Liver (tissue), 9 donors: ENCODE measurements around the gene NFU1. TPM values are rescaled to one million over a fixed set of nuclear protein-coding genes. Genes with fewer than 3 reads are reported as not detected.

Source experiments
- DNase-seq: peaks from one replicate; pipeline ENCODE4 v3.0.0-alpha.2; 2017; ENCODE audit warnings: low spot score
- H3K27ac ChIP-seq, 2 donors: one replicate each; pipeline ENCODE4 v1.7.0; 2013; ENCODE audit warnings: inconsistent platforms in 2 of 2, low read length in 2 of 2, control low read depth in 1 of 2, low read depth in 1 of 2, mild to moderate bottlenecking in 1 of 2
- H3K27me3 ChIP-seq, 4 donors: one replicate each; pipeline versions ENCODE4 v1.6.1 to v1.7.0; 2013; ENCODE audit warnings: low read length in 3 of 4, inconsistent platforms in 1 of 4, mild to moderate bottlenecking in 1 of 4, moderate library complexity in 1 of 4; ENCODE audit not compliant: control insufficient read depth in 4 of 4, insufficient read depth in 4 of 4
- H3K36me3 ChIP-seq, 4 donors: one replicate each; pipeline versions ENCODE4 v1.6.1 to v1.7.0; 2013; ENCODE audit warnings: low read length in 3 of 4, mild to moderate bottlenecking in 3 of 4, low read depth in 1 of 4, moderate library complexity in 1 of 4; ENCODE audit not compliant: control insufficient read depth in 4 of 4, insufficient read depth in 3 of 4
- H3K4me1 ChIP-seq, 4 donors: one replicate each; pipeline versions ENCODE4 v1.6.1 to v1.7.0; 2013; ENCODE audit warnings: low read length in 3 of 4, mild to moderate bottlenecking in 3 of 4, moderate library complexity in 1 of 4; ENCODE audit not compliant: control insufficient read depth in 4 of 4, insufficient read depth in 4 of 4
- H3K4me3 ChIP-seq, 3 donors: one replicate each; pipeline versions ENCODE4 v1.6.1 to v1.7.0; 2013; ENCODE audit warnings: low read length in 3 of 3, control low read depth in 1 of 3, low read depth in 1 of 3, mild to moderate bottlenecking in 1 of 3
- H3K9ac ChIP-seq, 2 donors: one replicate each; pipeline ENCODE4 v1.7.0; 2013; ENCODE audit warnings: low read length in 2 of 2, mild to moderate bottlenecking in 2 of 2, moderate library complexity in 2 of 2, control low read depth in 1 of 2, low read depth in 1 of 2
- H3K9me3 ChIP-seq, 4 donors: one replicate each; pipeline versions ENCODE4 v1.6.1 to v1.7.0; 2013; ENCODE audit warnings: low read length in 3 of 4; ENCODE audit not compliant: control insufficient read depth in 4 of 4
- ATF3 ChIP-seq: IDR thresholded peaks from 2 replicates; pipeline ENCODE4 v1.6.1; 2016; ENCODE audit warnings: antibody characterized with exemption
- CTCF ChIP-seq: fragments of 150-350 bp; IDR thresholded peaks from 2 replicates; pipeline ENCODE4 v1.5.1; 2017; ENCODE audit warnings: improper control_type of control experiment, low read depth, low read length; ENCODE audit not compliant: missing input control
- FOXA1 ChIP-seq: IDR thresholded peaks from 2 replicates; pipeline ENCODE4 v1.6.1; 2016; ENCODE audit warnings: antibody characterized with exemption
- GABPA ChIP-seq, 2 donors: IDR thresholded peaks in 1 of 2; conservative IDR thresholded peaks in 1 of 2; 2 replicates each; pipeline ENCODE4 v1.6.1; 2016; ENCODE audit warnings: antibody characterized with exemption in 2 of 2, mild to moderate bottlenecking in 1 of 2, moderate library complexity in 1 of 2
- HNF4G ChIP-seq: IDR thresholded peaks from 2 replicates; pipeline ENCODE4 v1.6.1; 2016; ENCODE audit warnings: antibody characterized with exemption
- JUND ChIP-seq, 2 donors: IDR thresholded peaks; 2 replicates each; pipeline ENCODE4 v1.6.1; 2016; ENCODE audit warnings: antibody characterized with exemption in 2 of 2
- MAX ChIP-seq: IDR thresholded peaks from 2 replicates; pipeline ENCODE4 v1.6.1; 2016; ENCODE audit warnings: antibody characterized with exemption
- NR2F2 ChIP-seq: IDR thresholded peaks from 2 replicates; pipeline ENCODE4 v1.6.1; 2016; ENCODE audit warnings: antibody characterized with exemption
- RAD21 ChIP-seq, 2 donors: IDR thresholded peaks; 2 replicates each; pipeline ENCODE4 v1.6.1; 2016; ENCODE audit warnings: antibody characterized with exemption in 2 of 2, mild to moderate bottlenecking in 2 of 2
- REST ChIP-seq: IDR thresholded peaks from 2 replicates; pipeline ENCODE4 v1.6.1; 2016; ENCODE audit warnings: antibody characterized with exemption, mild to moderate bottlenecking
- RXRA ChIP-seq, 2 donors: IDR thresholded peaks; 2 replicates each; pipeline ENCODE4 v1.6.1; 2017 to 2018; ENCODE audit warnings: antibody characterized with exemption in 2 of 2, mild to moderate bottlenecking in 1 of 2
- TAF1 ChIP-seq: conservative IDR thresholded peaks from 2 replicates; pipeline ENCODE4 v1.6.1; 2016; ENCODE audit warnings: antibody characterized with exemption, mild to moderate bottlenecking
- YY1 ChIP-seq: IDR thresholded peaks from 2 replicates; pipeline ENCODE4 v1.6.1; 2016; ENCODE audit warnings: antibody characterized with exemption, mild to moderate bottlenecking
- ZBTB33 ChIP-seq: IDR thresholded peaks from 2 replicates; pipeline ENCODE4 v1.6.1; 2016; ENCODE audit warnings: antibody characterized with exemption
- WGBS: extraction: QIAGEN DNeasy Blood & Tissue Kit; methylation state at CpG from one replicate; pipeline ENCODE4 v1.1.7; 2013; 5-methylcytosine and 5-hydroxymethylcytosine counted together
- polyA plus RNA-seq, 2 donors: library from polyadenylated mRNA; stranded (reverse) in 1 of 2; unstranded in 1 of 2; fragments of 200-250 nt in 1 of 2; fragments of >200 nt in 1 of 2; fragmentation: Nextera tagmentation in 1 of 2; extraction: Ambion mirVana in 1 of 2; gene quantifications; one replicate each; pipeline versions ENCODE4 v1.2.1 to v1.2.3, GENCODE V29; 2013 to 2015
- total RNA-seq, 2 donors: library from RNA; depleted of rRNA; stranded (reverse); fragments of >200 nt; gene quantifications; one replicate each; pipeline ENCODE4 v1.2.3, GENCODE V29; 2014
- donor health status: healthy.
- donor health status: healthy.
- donor health status: healthy.
- donor health status: healthy.
- donor health status: healthy.

Gene NFU1
- total and polyA plus RNA-seq, 4 donors = 7.4 to 37.4 (median 16.0) TPM

GRCh38 chr2:69450735-69451416 is 13.6 kb upstream of the NFU1 start:
- Histone ChIP-seq H3K27ac (no peak overlapping the region), H3K9me3 (no peaks in the 10 kb centered on the region), H3K9ac (no peak overlapping the region), H3K36me3 (no peaks in the 10 kb centered on the region), H3K4me3 (no peak overlapping the region), H3K27me3 (no peaks in the 10 kb centered on the region), H3K4me1 (no peaks in the 10 kb centered on the region)
- no peak for DNase-seq
- WGBS = 87% methylated on average over 6 of the region's 6 CpGs
- TF ChIP-seq REST = no peak
- no peak for TF ChIP-seq NR2F2
- no peak for TF ChIP-seq CTCF
- TF ChIP-seq TAF1 = no peak
- TF ChIP-seq FOXA1 = no peak
- no peak for TF ChIP-seq HNF4G
- no peak for TF ChIP-seq MAX
- TF ChIP-seq ATF3 = no peak
- no peak for TF ChIP-seq ZBTB33

GRCh38 chr2:69449906-69450305 is 12.7 kb upstream of the NFU1 start:
- Histone ChIP-seq H3K9me3 (no peaks in the 10 kb centered on the region), H3K36me3 (no peaks in the 10 kb centered on the region), H3K4me3 (no peak overlapping the region), H3K27ac (no peak overlapping the region), H3K9ac (no peak overlapping the region), H3K27me3 (no peaks in the 10 kb centered on the region), H3K4me1 (no peaks in the 10 kb centered on the region)
- no peak for DNase-seq
- WGBS = 92% methylated on average over 5 of the region's 5 CpGs
- TF ChIP-seq YY1 (no peak), HNF4G (no peak), NR2F2 (no peak), GABPA (IDR thresholded peaks at IDR 0.05 in 1 of 2, conservative IDR thresholded peaks at IDR 0.05 in 1 of 2) (no peak), JUND (IDR thresholded peaks at IDR 0.05) (no peak), ZBTB33 (no peak), RXRA (IDR thresholded peaks at IDR 0.05) (no peak), CTCF (no peak), REST (no peak), RAD21 (IDR thresholded peaks at IDR 0.05) (no peak)
